Kidney (tissue), 14 donors: ENCODE results near the gene GLCE. TPM values are rescaled to one million over a fixed set of nuclear protein-coding genes. Genes with fewer than 3 reads are reported as not detected.

Experiments
- DNase-seq, 5 donors: peaks; one replicate each; pipeline ENCODE4 v3.0.0-alpha.2; 2013 to 2020
- FAIRE-seq: peaks from 2 replicates; lab custom pipeline; 2012; peaks lifted over from hg19 to GRCh38; lab: Jason Lieb, UNC
- H3K27ac ChIP-seq, 2 donors: one replicate each; pipeline ENCODE4 v1.7.0; 2013; ENCODE audit warnings: low read depth in 2 of 2, low read length in 2 of 2, inconsistent platforms in 1 of 2
- H3K27me3 ChIP-seq: one replicate; pipeline ENCODE4 v1.7.1; 2013; ENCODE audit warnings: low read length, inconsistent platforms; ENCODE audit not compliant: control insufficient read depth, insufficient read depth
- H3K36me3 ChIP-seq, 3 donors: one replicate each; pipeline versions ENCODE4 v1.7.0 to v1.7.1; 2013; ENCODE audit warnings: low read length in 3 of 3, control low read depth in 1 of 3, inconsistent platforms in 1 of 3; ENCODE audit not compliant: insufficient read depth in 3 of 3, control insufficient read depth in 2 of 3
- H3K4me1 ChIP-seq, 3 donors: one replicate each; pipeline versions ENCODE4 v1.7.0 to v1.7.1; 2013; ENCODE audit warnings: low read length in 3 of 3, inconsistent platforms in 1 of 3, low read depth in 1 of 3; ENCODE audit not compliant: control insufficient read depth in 2 of 3, insufficient read depth in 2 of 3
- H3K4me3 ChIP-seq, 3 donors: one replicate each; pipeline versions ENCODE4 v1.7.0 to v1.8.1; 2013; ENCODE audit warnings: low read length in 3 of 3, control low read depth in 1 of 3, inconsistent platforms in 1 of 3
- H3K9ac ChIP-seq, 3 donors: one replicate each; pipeline versions ENCODE4 v1.7.0 to v1.7.1; 2013; ENCODE audit warnings: low read length in 3 of 3, control low read depth in 1 of 3, inconsistent platforms in 1 of 3
- H3K9me3 ChIP-seq, 3 donors: one replicate each; pipeline versions ENCODE4 v1.7.0 to v1.7.1; 2013; ENCODE audit warnings: low read length in 3 of 3, control low read depth in 1 of 3, inconsistent platforms in 1 of 3; ENCODE audit not compliant: control insufficient read depth in 2 of 3, insufficient read depth in 1 of 3
- CTCF ChIP-seq: IDR thresholded peaks from 3 replicates; pipeline ENCODE4 v1.5.1; 2012; ENCODE audit warnings: mild to moderate bottlenecking, moderate library complexity, borderline replicate concordance; ENCODE audit not compliant: insufficient read depth; ENCODE audit errors: extremely low read depth
- intact Hi-C: fragments of 100-400 bp; cut with DNase I; formaldehyde crosslinking; loops from one replicate; pipeline ENCODE4 v1.11.1; 2022
- polyA plus RNA-seq: library from polyadenylated mRNA; stranded (reverse); fragments of 350-450 nt; fragmentation: Illumina TruSeq; extraction: RNeasy Lipid Tissue Mini Kit (QIAGEN cat#74804); gene quantifications from one replicate; pipeline ENCODE4 v1.2.3, GENCODE V29; 2014; ENCODE audit warnings: low read depth, low replicate concordance; ENCODE audit not compliant: insufficient read depth
- total RNA-seq: library from RNA; stranded (reverse); fragmentation: NEBNext Ultra II Directional; extraction: Animal tissue kit (Norgen Biotek cat#: 25700); gene quantifications from one replicate; pipeline ENCODE4 v1.2.1, GENCODE V29; 2021
- donor health status: control.
- donor health status: control.
- donor health status: control.
- donor health status: control.
- donor health status: control.
- donor health status: DM: yes; HTN: yes; CAD: no.
- donor health status: Normal renal cell carcinoma (clear cell type).

GLCE gene
- total and polyA plus RNA-seq, 2 donors from 2014 or later: 14.9 to 18.0 TPM

GRCh38 chr15:69154078-69154477 lies 6.4 kb upstream of the GLCE start:
- intact Hi-C loops: no loop called here

GRCh38 chr15:69154684-69155083 lies 5.8 kb upstream of the GLCE start:
- Histone ChIP-seq H3K4me1 (peaks cover 0 to 4% (median 0%) of the 10 kb centered on the region in 3 donors), H3K4me3 (no peak overlapping the region), H3K27ac (no peak overlapping the region), H3K36me3 (no peaks in the 10 kb centered on the region), H3K27me3 (no peaks in the 10 kb centered on the region), H3K9ac (no peak overlapping the region), H3K9me3 (no peaks in the 10 kb centered on the region)
- DNase-seq: no peak
- intact Hi-C loops: no loop called here
- TF ChIP-seq CTCF: no peak
- FAIRE-seq: no peak

More at GRCh38 chr15:69154078-69154477, 6.4 kb upstream of the GLCE start:
- no peak for FAIRE-seq
- Histone ChIP-seq H3K27me3 (no peaks in the 10 kb centered on the region), H3K27ac (no peak overlapping the region), H3K36me3 (no peaks in the 10 kb centered on the region), H3K4me3 (no peak overlapping the region), H3K9ac (no peak overlapping the region), H3K4me1 (no peaks in the 10 kb centered on the region), H3K9me3 (no peaks in the 10 kb centered on the region)
- no peak for TF ChIP-seq CTCF
- no peak for DNase-seq

GRCh38 chr15:69156736-69157381 lies 3.6 kb upstream of the GLCE start:
- H3K36me3 ChIP-seq: no peaks in the 10 kb centered on the region
- no peaks in the 10 kb centered on the region for H3K27me3 ChIP-seq
- intact Hi-C loops: no loop called here
- no peak for FAIRE-seq
- H3K4me3 ChIP-seq: no peak overlapping the region
- H3K27ac ChIP-seq: no peak overlapping the region
- DNase-seq: no peak
- no peak overlapping the region for H3K9ac ChIP-seq
- no peak for TF ChIP-seq CTCF
- peaks cover 0 to 6% (median 0%) of the 10 kb centered on the region in 3 donors for H3K4me1 ChIP-seq
- no peaks in the 10 kb centered on the region for H3K9me3 ChIP-seq
